Measurements from ENCODE around the gene TMEM171.

The TMEM171 gene

GRCh38 chr5:73143716-73144115, 23.3 kb downstream of the TMEM171 start:
- DNase-seq (ENCODE audit: low read depth): no peak
- TF ChIP-seq CTCF (IDR thresholded peaks at IDR 0.05; ENCODE audit: control insufficient read depth, extremely low read depth, insufficient read depth): no peak
- H3K4me3 ChIP-seq (ENCODE audit: low read depth, low read length): no peak overlapping the region

- TF ChIP-seq CTCF (IDR thresholded peaks at IDR 0.05; ENCODE audit: control insufficient read depth, extremely low read depth, insufficient read depth): no peak
- no peak overlapping the region for H3K4me3 ChIP-seq (ENCODE audit: low read depth, low read length)
- no peak for DNase-seq (ENCODE audit: low read depth)
Measured at GRCh38 chr5:73149540-73149939, 29.2 kb downstream of the TMEM171 start.

GRCh38 chr5:73150876-73151275, 30.5 kb downstream of the TMEM171 start:
- no peak overlapping the region for H3K4me3 ChIP-seq (ENCODE audit: low read depth, low read length)
- TF ChIP-seq CTCF (IDR thresholded peaks at IDR 0.05; ENCODE audit: control insufficient read depth, extremely low read depth, insufficient read depth): no peak

GRCh38 chr5:73151766-73152410, 31.5 kb downstream of the TMEM171 start:
- TF ChIP-seq CTCF (IDR thresholded peaks at IDR 0.05; ENCODE audit: control insufficient read depth, extremely low read depth, insufficient read depth): no peak
- no peak for DNase-seq (ENCODE audit: low read depth)
- H3K4me3 ChIP-seq (ENCODE audit: low read depth, low read length): no peak overlapping the region

More at GRCh38 chr5:73150876-73151275, 30.5 kb downstream of the TMEM171 start:
- DNase-seq (ENCODE audit: low read depth): no peak

- H3K4me3 ChIP-seq (ENCODE audit: low read depth, low read length): no peak overlapping the region
- TF ChIP-seq CTCF (IDR thresholded peaks at IDR 0.05; ENCODE audit: control insufficient read depth, extremely low read depth, insufficient read depth): peak; percentile 37
- DNase-seq (ENCODE audit: low read depth): peak; percentile 28
Measured at GRCh38 chr5:73152411-73153388, 32.3 kb downstream of the TMEM171 start.

GRCh38 chr5:73153513-73153912, 33.1 kb downstream of the TMEM171 start:
- H3K4me3 ChIP-seq (ENCODE audit: low read depth, low read length): no peak overlapping the region
- no peak for DNase-seq (ENCODE audit: low read depth)
- no peak for TF ChIP-seq CTCF (IDR thresholded peaks at IDR 0.05; ENCODE audit: control insufficient read depth, extremely low read depth, insufficient read depth)

Data from LNCaP clone FGC (cell line).